LNCaP clone FGC (cell line): ENCODE measurements around the gene DRD2.

ENCODE experiments used
- DNase-seq: peaks from one replicate; pipeline ENCODE4 v3.0.0-alpha.2; 2011; ENCODE audit warnings: low read depth
- H3K4me3 ChIP-seq: 2 replicates; pipeline ENCODE4 v1.5.1; 2011; ENCODE audit warnings: mild to moderate bottlenecking, low read depth, low read length, control low read depth
- TF ChIP-seq, protein P1 (sequence below): IDR thresholded peaks from 2 replicates; pipeline ENCODE4 v1.5.1; 2012; ENCODE audit warnings: mild to moderate bottlenecking; ENCODE audit not compliant: control insufficient read depth, insufficient read depth; ENCODE audit errors: extremely low read depth

DRD2 gene

DNA sequence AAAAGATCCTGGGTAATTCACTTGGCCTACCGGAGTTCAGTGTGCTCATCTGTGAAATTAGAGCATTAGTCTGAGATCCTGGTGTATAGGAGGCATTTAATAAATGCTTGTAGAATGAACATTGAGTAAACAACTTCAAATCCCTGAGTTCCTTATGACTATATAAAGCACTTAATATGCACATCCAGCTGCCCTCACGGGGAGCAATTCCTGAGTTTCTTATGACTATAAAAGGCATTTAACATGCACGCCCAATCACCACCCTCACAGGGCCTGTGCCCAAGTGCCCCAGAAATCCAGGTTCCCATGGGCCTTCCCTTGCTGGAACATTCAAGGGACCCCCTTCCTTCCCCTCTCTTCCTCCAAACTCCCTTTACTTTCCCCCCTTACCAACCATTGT is 13.6 kb downstream of the DRD2 start:
- H3K4me3 ChIP-seq, result no peak overlapping the region
- TF ChIP-seq, protein P1, sequence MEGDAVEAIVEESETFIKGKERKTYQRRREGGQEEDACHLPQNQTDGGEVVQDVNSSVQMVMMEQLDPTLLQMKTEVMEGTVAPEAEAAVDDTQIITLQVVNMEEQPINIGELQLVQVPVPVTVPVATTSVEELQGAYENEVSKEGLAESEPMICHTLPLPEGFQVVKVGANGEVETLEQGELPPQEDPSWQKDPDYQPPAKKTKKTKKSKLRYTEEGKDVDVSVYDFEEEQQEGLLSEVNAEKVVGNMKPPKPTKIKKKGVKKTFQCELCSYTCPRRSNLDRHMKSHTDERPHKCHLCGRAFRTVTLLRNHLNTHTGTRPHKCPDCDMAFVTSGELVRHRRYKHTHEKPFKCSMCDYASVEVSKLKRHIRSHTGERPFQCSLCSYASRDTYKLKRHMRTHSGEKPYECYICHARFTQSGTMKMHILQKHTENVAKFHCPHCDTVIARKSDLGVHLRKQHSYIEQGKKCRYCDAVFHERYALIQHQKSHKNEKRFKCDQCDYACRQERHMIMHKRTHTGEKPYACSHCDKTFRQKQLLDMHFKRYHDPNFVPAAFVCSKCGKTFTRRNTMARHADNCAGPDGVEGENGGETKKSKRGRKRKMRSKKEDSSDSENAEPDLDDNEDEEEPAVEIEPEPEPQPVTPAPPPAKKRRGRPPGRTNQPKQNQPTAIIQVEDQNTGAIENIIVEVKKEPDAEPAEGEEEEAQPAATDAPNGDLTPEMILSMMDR, result no peak
- DNase-seq, result no peak

DNA sequence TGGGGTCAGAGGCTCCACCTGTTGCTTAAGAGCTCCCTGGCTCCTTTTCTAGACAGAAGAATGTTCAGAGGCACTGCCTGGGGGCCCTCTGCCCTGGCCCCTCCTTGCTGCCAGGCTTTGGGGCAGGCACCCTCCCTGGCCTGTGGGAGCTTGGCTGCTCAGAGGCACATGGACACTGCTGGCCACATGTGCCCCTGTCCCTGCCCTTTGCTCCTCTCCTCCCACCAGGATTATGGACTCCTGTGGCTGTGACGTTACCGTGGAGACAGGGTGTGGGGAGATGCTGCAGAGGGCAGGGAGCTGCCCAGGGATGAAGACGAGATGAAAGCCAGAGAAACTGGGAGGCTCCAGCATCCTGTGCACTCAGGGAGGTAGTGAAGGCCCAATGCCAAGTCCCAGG is 14.7 kb downstream of the DRD2 start:
- H3K4me3 ChIP-seq, result no peak overlapping the region
- TF ChIP-seq, protein P1, result no peak
- no peak for DNase-seq

DNA sequence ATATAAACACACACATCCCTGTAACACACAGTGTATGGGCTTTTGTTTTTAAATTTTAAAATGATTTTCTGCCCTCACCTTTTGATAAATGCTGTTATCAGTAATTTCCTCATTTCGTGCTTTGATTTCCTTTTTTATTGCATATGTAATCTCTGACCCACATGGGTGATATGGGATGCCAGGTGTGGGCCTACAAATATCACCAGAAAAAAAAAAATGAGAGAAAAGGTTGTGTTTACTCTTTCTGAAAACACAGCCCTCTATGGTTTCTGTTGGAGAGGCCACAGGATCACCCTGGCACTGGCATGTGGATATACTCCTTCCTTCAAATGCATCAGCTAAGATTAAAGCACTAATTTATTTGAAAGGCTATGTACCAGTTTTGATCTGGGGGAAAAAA is 17.0 kb downstream of the DRD2 start:
- DNase-seq, result no peak

DNA sequence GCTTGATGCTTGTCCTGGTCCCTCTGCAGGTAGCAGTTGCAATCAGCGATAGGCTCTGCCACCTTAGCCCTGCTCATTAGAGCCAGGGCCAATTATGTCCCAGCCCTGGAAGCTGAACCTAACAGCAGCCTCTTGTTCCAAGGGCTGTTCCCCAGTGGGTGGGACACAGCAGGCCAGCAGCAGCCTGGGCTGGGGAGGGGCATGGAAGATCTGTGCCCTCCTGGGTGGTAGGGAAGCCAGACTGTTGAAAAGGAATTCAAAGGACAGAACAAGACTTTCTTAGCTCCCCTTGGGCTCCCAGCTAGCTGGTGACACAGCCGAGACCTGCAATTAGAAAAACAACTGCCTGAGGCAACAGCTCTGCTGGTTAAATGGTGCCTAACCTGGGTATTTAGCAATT is 17.4 kb downstream of the DRD2 start:
- TF ChIP-seq, protein P1, result no peak
- H3K4me3 ChIP-seq, result no peak overlapping the region
- DNase-seq, result no peak

More for the DNA sequence above, 17.0 kb downstream of the DRD2 start:
- no peak overlapping the region for H3K4me3 ChIP-seq
- TF ChIP-seq, protein P1, result no peak

DNA sequence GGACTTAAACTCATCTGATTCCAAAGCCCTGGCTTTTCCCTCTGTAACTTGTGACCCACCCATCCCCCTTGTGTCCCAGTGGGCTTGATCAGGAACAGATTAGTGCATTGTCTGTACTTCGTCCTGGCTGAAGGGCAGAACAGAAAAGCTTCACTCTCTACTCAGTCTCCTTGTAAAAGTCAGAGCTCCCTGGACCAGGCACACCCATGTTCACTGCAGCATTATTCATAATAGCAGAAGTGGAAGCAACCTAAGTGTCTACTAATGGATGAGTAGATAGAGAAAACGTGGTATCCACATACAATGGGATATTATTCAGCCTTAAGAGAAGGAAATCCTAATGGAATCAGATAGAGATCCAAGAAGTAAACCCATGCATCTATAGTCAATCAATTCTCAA is 20.7 kb downstream of the DRD2 start:
- DNase-seq, result no peak
- TF ChIP-seq, protein P1, result no peak
- H3K4me3 ChIP-seq, result no peak overlapping the region

DNA sequence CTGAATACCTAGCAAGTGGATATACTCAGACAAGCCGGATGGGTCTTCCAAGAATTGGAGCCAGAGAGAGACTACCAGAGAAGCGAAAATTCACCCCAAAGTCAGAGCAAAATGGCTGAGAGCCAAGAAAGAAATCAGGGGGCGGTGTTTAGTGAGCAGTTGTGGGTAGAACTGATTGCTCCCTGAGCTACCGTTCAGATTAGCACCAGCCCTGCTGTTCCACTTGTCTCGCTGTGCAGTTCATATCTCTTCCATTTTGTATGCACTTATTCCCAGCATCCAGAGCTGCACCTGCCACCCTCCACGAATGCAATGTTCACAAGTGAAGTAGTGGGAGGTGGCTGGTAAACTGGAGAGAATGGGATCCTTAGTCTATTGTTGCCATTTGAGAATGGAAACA is 25.5 kb downstream of the DRD2 start:
- no peak overlapping the region for H3K4me3 ChIP-seq
- no peak for DNase-seq
- TF ChIP-seq, protein P1, result no peak

DNA sequence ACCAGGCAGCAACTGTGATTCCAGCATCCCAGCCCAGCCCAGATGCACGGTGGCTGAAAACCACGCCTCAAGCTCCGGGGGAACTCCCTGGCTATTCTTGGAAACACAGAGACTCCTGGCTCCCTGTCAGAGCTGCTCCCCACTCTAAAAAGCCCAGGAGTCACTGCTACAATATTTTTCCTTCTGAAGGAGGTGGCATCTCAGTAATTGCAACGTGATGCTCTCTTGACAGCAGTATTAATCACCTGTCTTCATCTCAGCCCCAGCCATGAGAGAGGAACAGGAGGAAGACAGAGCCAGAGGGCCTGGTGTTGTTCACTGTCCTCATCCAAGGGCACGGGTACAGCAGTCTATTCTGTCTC is 26.9 kb downstream of the DRD2 start:
- TF ChIP-seq, protein P1, result no peak
- no peak overlapping the region for H3K4me3 ChIP-seq
- DNase-seq, result no peak
